ENCODE measurements around the gene NAALADL2. TPM values are rescaled to one million over a fixed set of nuclear protein-coding genes. Genes with fewer than 3 reads are reported as not detected.
"Not testable (repeated sequence)": the region's sequence is repeated elsewhere in the genome, so short reads cannot be mapped to it uniquely, and the experiment has no call there.

NAALADL2 gene
- total and polyA plus RNA-seq, 2 donors (not counting 1 experiment from before 2014, with no cell fraction given): not detected

DNA sequence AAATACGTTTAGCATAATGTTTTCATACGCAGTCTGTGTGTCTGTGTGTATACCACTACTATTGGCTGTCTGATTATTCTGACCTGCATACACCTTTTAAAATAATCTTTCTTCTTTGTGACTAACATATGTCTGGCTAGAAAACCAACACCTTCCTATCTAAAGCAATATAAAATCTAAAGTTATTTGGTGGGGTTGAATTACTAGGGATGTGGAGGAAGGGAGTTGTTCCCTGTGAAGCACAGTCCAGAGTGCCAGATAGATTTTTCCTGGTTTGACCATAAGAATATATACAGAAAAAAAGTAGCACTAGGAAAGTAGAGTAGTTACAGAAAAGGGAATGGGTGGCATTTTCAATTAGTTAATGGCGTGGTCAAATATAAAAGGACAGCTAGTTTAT is 918.8 kb downstream of the NAALADL2 start:
- Histone ChIP-seq H3K27me3 (replicated peaks in 1 of 4; ENCODE audit: control extremely low read depth in 1 of 4, control insufficient read depth in 3 of 4, insufficient read depth in 4 of 4, low read length in 3 of 4) (no peaks in the 10 kb centered on the region), H3K9ac (ENCODE audit: low read length) (no peak overlapping the region), H3K27ac (ENCODE audit: low read length in 2 of 2) (no peak overlapping the region), H3K9me3 (ENCODE audit: control extremely low read depth in 1 of 3, control insufficient read depth in 2 of 3, insufficient read depth in 1 of 3, low read length in 2 of 3) (no peaks in the 10 kb centered on the region), H3K4me2 (replicated peaks; ENCODE audit: low read depth, low read length, poor library complexity, severe bottlenecking) (no peak overlapping the region), H4K20me1 (ENCODE audit: control insufficient read depth, insufficient read depth, low read length, poor library complexity, severe bottlenecking) (no peaks in the 10 kb centered on the region), H3K4me3 (ENCODE audit: control extremely low read depth in 1 of 5, extremely low read depth in 1 of 5, insufficient read depth in 1 of 5, low read depth in 2 of 5, low read length in 4 of 5) (no peak overlapping the region), H3K79me2 (ENCODE audit: control insufficient read depth, insufficient read depth, low read length) (no peaks in the 10 kb centered on the region), H3K36me3 (replicated peaks in 1 of 2; ENCODE audit: control extremely low read depth in 1 of 2, control insufficient read depth in 1 of 2, extremely low read depth in 1 of 2, insufficient read depth in 2 of 2, low read length in 1 of 2) (no peaks in the 10 kb centered on the region), H3K4me1 (ENCODE audit: control insufficient read depth in 2 of 2, insufficient read depth in 2 of 2, low read length in 2 of 2) (no peaks in the 10 kb centered on the region), H2AFZ (ENCODE audit: insufficient read depth, low read depth, low read length, poor library complexity, severe bottlenecking) (no peak overlapping the region)
- Mint-ChIP-seq H3K9me3 (ENCODE audit: insufficient read depth) (no peaks in the 10 kb centered on the region), H3K4me3 (no peak overlapping the region), H3K27ac (no peak overlapping the region), H3K27me3 (no peaks in the 10 kb centered on the region), H3K4me1 (no peaks in the 10 kb centered on the region)
- TF ChIP-seq, protein P1, sequence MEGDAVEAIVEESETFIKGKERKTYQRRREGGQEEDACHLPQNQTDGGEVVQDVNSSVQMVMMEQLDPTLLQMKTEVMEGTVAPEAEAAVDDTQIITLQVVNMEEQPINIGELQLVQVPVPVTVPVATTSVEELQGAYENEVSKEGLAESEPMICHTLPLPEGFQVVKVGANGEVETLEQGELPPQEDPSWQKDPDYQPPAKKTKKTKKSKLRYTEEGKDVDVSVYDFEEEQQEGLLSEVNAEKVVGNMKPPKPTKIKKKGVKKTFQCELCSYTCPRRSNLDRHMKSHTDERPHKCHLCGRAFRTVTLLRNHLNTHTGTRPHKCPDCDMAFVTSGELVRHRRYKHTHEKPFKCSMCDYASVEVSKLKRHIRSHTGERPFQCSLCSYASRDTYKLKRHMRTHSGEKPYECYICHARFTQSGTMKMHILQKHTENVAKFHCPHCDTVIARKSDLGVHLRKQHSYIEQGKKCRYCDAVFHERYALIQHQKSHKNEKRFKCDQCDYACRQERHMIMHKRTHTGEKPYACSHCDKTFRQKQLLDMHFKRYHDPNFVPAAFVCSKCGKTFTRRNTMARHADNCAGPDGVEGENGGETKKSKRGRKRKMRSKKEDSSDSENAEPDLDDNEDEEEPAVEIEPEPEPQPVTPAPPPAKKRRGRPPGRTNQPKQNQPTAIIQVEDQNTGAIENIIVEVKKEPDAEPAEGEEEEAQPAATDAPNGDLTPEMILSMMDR (IDR thresholded peaks at IDR 0.05): no peak
- ChIA-PET CTCF (no interaction called here), POLR2A (no interaction called here)
- DNase-seq (no peak), ATAC-seq (ENCODE audit: low read depth) (no peak)
- 83% methylated on average over 1 of the region's 3 CpGs for WGBS (ENCODE audit: insufficient coverage)
- intact Hi-C loops (cut with micrococcal nuclease): no loop called here

DNA sequence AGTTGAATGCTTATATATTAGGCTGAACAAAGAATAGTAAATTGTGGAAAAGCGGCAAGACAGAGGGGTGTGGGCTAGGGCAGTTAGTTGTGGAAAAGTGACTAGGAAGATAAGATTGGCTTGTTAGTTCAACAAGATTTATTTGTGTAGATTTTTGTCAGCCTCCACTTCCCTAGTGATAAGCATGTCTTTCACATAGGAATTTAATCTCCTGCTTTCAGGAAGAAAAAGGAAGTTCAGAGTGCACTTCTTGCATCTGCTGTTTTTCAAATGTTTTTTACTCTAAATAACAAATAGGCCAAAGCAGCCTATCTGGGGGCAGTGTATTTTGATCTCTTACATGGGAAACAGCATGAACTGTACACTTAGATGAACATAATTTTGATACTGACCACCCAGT is 919.9 kb downstream of the NAALADL2 start:
- no peaks in the 10 kb centered on the region for H3K36me3 ChIP-seq (replicated peaks in 1 of 2; ENCODE audit: control extremely low read depth in 1 of 2, control insufficient read depth in 1 of 2, extremely low read depth in 1 of 2, insufficient read depth in 2 of 2, low read length in 1 of 2)
- H3K27me3 ChIP-seq (replicated peaks in 1 of 4; ENCODE audit: control extremely low read depth in 1 of 4, control insufficient read depth in 3 of 4, insufficient read depth in 4 of 4, low read length in 3 of 4): no peaks in the 10 kb centered on the region
- no peaks in the 10 kb centered on the region for H3K9me3 ChIP-seq (ENCODE audit: control extremely low read depth in 1 of 3, control insufficient read depth in 2 of 3, insufficient read depth in 1 of 3, low read length in 2 of 3)
- H3K27ac Mint-ChIP-seq: no peak overlapping the region
- ChIA-PET POLR2A (no interaction called here), CTCF (no interaction called here)
- DNase-seq: no peak
- no peak for ATAC-seq (ENCODE audit: low read depth)
- H2AFZ ChIP-seq (ENCODE audit: insufficient read depth, low read depth, low read length, poor library complexity, severe bottlenecking): no peak overlapping the region
- no peak overlapping the region for H3K9ac ChIP-seq (ENCODE audit: low read length)
- intact Hi-C loops (cut with micrococcal nuclease): no loop called here
- no peaks in the 10 kb centered on the region for H3K9me3 Mint-ChIP-seq (ENCODE audit: insufficient read depth)
- no peaks in the 10 kb centered on the region for H3K27me3 Mint-ChIP-seq
- TF ChIP-seq, protein P1 (IDR thresholded peaks at IDR 0.05): no peak
- no peak for TF ChIP-seq EZH2 (IDR thresholded peaks at IDR 0.05; ENCODE audit: borderline replicate concordance, insufficient read depth, low read depth, low read length, poor library complexity, severe bottlenecking)
- H3K4me1 ChIP-seq (ENCODE audit: control insufficient read depth in 2 of 2, insufficient read depth in 2 of 2, low read length in 2 of 2): no peaks in the 10 kb centered on the region
- H3K4me3 Mint-ChIP-seq: no peak overlapping the region
- H4K20me1 ChIP-seq (ENCODE audit: control insufficient read depth, insufficient read depth, low read length, poor library complexity, severe bottlenecking): no peaks in the 10 kb centered on the region
- H3K4me2 ChIP-seq (replicated peaks; ENCODE audit: low read depth, low read length, poor library complexity, severe bottlenecking): no peak overlapping the region
- no peak overlapping the region for H3K4me3 ChIP-seq (ENCODE audit: control extremely low read depth in 1 of 5, extremely low read depth in 1 of 5, insufficient read depth in 1 of 5, low read depth in 2 of 5, low read length in 4 of 5)
- H3K4me1 Mint-ChIP-seq: no peaks in the 10 kb centered on the region
- WGBS (ENCODE audit: insufficient coverage): 60% methylated on average over 1 of the region's 1 CpG
- H3K27ac ChIP-seq (ENCODE audit: low read length in 2 of 2): no peak overlapping the region
- no peaks in the 10 kb centered on the region for H3K79me2 ChIP-seq (ENCODE audit: control insufficient read depth, insufficient read depth, low read length)

DNA sequence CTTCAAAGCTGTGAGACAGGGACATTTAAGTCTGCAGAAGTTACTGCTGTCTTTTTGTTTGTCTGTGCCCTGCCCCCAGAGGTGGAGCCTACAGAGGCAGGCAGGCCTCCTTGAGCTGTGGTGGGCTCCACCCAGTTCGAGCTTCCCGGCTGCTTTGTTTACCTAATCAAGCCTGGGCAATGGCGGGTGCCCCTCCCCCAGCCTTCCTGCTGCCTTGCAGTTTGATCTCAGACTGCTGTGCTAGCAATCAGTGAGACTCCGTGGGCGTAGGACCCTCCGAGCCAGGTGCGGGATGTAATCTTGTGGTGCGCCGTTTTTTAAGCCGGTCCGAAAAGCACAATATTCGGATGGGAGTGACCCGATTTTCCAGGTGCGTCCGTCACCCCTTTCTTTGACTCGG is 928.0 kb downstream of the NAALADL2 start:
- H3K4me1 Mint-ChIP-seq; H3K4me3 ChIP-seq (ENCODE audit: control extremely low read depth in 1 of 5, extremely low read depth in 1 of 5, insufficient read depth in 1 of 5, low read depth in 2 of 5, low read length in 4 of 5); H3K27me3 ChIP-seq (replicated peaks in 1 of 4; ENCODE audit: control extremely low read depth in 1 of 4, control insufficient read depth in 3 of 4, insufficient read depth in 4 of 4, low read length in 3 of 4); H3K36me3 ChIP-seq (replicated peaks in 1 of 2; ENCODE audit: control extremely low read depth in 1 of 2, control insufficient read depth in 1 of 2, extremely low read depth in 1 of 2, insufficient read depth in 2 of 2, low read length in 1 of 2); H3K27me3 Mint-ChIP-seq; H3K4me3 Mint-ChIP-seq; H3K9ac ChIP-seq (ENCODE audit: low read length); CTCF ChIA-PET; H3K9me3 Mint-ChIP-seq (ENCODE audit: insufficient read depth); ATAC-seq (ENCODE audit: low read depth); DNase-seq; POLR2A ChIA-PET; H3K27ac Mint-ChIP-seq; H3K4me1 ChIP-seq (ENCODE audit: control insufficient read depth in 2 of 2, insufficient read depth in 2 of 2, low read length in 2 of 2); H3K4me2 ChIP-seq (replicated peaks; ENCODE audit: low read depth, low read length, poor library complexity, severe bottlenecking); H3K79me2 ChIP-seq (ENCODE audit: control insufficient read depth, insufficient read depth, low read length); H3K27ac ChIP-seq (ENCODE audit: low read length in 2 of 2); H3K9me3 ChIP-seq (ENCODE audit: control extremely low read depth in 1 of 3, control insufficient read depth in 2 of 3, insufficient read depth in 1 of 3, low read length in 2 of 3); H2AFZ ChIP-seq (ENCODE audit: insufficient read depth, low read depth, low read length, poor library complexity, severe bottlenecking); H4K20me1 ChIP-seq (ENCODE audit: control insufficient read depth, insufficient read depth, low read length, poor library complexity, severe bottlenecking); intact Hi-C loops (cut with micrococcal nuclease): not testable (repeated sequence)
- no CpG with 5 or more reads among the region's 16 CpGs for WGBS (ENCODE audit: insufficient coverage)

Data from B cell (primary cell).